Measurements from ENCODE around the gene MAPK13.

DNA sequence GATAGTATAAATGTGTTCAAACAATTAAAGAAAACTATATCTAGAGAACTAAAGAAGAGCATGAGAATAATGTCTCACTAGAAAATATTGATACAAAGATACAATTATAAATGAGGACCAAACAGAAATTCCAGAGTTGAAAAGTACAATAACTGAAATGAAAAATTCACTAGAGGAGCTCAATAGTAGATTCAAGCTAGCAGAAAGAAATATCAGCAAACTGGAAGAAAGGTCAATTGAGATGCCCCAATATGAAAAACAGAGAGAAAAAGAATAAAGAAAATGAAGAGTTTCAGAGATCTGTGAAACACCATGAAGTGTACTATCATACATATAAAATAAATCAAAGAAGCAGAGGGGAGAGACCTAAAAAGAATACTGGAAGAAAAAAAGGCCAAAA lies 48.2 kb downstream of the MAPK13 start:
- TF ChIP-seq CREB1 (IDR thresholded peaks at IDR 0.05; ENCODE audit: low read depth) (no peak), YY1 (IDR thresholded peaks at IDR 0.05; ENCODE audit: low read depth) (no peak), TCF12 (IDR thresholded peaks at IDR 0.05; ENCODE audit: low read depth) (no peak), FOXM1 (IDR thresholded peaks at IDR 0.05; ENCODE audit: borderline replicate concordance, low read depth) (no peak), EGR1 (IDR thresholded peaks at IDR 0.05) (no peak), USF1 (IDR thresholded peaks at IDR 0.05) (no peak), EP300 (IDR thresholded peaks at IDR 0.05; ENCODE audit: borderline replicate concordance) (no peak)
- TF ChIP-seq, protein P1, sequence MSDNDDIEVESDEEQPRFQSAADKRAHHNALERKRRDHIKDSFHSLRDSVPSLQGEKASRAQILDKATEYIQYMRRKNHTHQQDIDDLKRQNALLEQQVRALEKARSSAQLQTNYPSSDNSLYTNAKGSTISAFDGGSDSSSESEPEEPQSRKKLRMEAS (IDR thresholded peaks at IDR 0.05), result no peak
